Subcutaneous adipose tissue (tissue), 4 donors: ENCODE results near the gene ZNF516. TPM values are rescaled to one million over a fixed set of nuclear protein-coding genes. Genes with fewer than 3 reads are reported as not detected.

Experiments used
- CTCF ChIP-seq: fragments of 450-650 bp; IDR thresholded peaks from one replicate; pipeline ENCODE4 v1.5.1; 2016; ENCODE audit warnings: low read depth, mild to moderate bottlenecking, control low read depth, antibody characterized with exemption, moderate library complexity
- total RNA-seq, 4 donors: library from RNA; depleted of rRNA; stranded (reverse); fragments of >200 nt; gene quantifications; one replicate each; pipeline ENCODE4 v1.1.0, GENCODE V29; 2016

ZNF516 gene
- total RNA-seq, 4 donors from 2014 or later: 15.4 to 22.3 (median 17.5) TPM

GRCh38 chr18:76452357-76452756 is 42.7 kb downstream of the ZNF516 start:
- no peak for TF ChIP-seq CTCF

- TF ChIP-seq CTCF: no peak
These were observed 43.4 kb downstream of the ZNF516 start for GRCh38 chr18:76451396-76452331.

GRCh38 chr18:76450452-76451395 is 44.3 kb downstream of the ZNF516 start:
- TF ChIP-seq CTCF: no peak

DNA sequence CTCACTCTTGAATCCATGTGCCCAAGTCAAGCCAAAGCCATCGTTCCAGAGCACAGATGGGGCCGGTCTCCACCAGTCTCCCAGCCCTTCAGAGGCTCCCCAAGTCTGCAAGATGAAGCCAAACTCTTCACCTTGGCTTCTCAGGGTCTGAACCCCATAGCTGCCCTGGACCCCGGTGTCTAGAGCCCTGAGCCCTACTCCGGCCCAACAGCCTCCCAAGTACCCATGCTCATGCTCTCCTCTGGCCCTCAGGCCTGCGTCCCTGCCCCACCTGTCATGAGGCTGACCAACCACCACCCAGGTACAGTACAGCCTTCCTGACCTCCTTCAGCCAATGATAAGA is 46.0 kb downstream of the ZNF516 start:
- no peak for TF ChIP-seq CTCF

GRCh38 chr18:76448256-76449110 is 46.6 kb downstream of the ZNF516 start:
- TF ChIP-seq CTCF: no peak

DNA sequence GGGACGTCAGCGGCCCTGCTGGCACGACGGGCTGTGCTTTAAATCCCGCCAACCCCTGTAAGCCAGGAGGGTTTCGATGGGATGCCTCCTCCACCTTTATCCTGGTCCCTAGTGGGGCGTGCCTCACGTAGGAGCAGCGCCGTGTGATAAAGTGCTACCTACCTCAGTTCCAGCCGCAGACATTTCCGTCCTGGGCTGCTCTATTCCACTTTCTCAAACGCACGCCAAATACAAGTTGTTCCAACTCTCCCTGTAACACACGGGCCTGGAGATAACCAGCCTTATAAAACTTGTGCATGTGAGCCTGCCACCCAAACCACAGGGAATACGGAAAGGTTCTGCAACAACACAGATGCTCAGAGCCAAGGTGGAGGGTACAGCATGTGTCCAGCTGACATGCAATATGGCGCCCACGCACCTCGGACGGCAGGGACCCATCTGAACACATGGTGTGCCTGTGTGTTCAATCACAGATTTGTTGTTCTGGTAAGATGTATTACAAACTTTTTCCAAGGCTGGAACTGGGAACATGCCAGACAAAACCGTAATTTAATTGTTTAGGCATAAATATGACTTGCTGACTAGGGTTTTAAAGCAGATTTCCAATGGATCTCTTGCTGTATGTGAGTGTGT is 47.7 kb downstream of the ZNF516 start:
- no peak for TF ChIP-seq CTCF
